ENCODE results near the gene CFAP157.

DNA sequence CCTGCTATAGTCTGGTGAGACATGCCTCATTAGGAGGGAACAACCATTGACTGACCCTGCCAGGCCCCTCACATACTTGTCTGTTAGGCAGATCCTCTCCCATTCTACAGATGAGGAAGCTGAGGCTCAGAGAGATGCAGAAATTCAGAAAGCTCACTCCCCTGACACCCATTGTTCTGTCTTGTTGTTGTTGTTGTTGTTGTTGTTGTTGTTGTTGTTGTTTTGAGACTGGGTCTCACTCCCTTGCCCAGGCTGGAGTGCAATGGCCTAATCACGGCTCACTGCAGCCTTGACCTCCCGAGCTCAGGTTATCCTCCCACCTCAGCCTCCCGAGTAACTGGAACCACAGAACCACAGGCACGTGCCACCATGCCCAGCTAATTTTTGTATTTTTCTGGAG is 13.1 kb upstream of the CFAP157 start:
- TF ChIP-seq GATA2 (IDR thresholded peaks at IDR 0.05; ENCODE audit: low read depth, low read length) (no peak), GATA3 (IDR thresholded peaks at IDR 0.05; ENCODE audit: low read depth, low read length) (no peak)
